HG02840 (cell line): ENCODE results near the gene MCM9.

Experiments
- ATAC-seq: cut with Tn5 transposase; IDR thresholded peaks from one replicate; pipeline ENCODE4 v1.9.1; 2021; ENCODE audit warnings: mild to moderate bottlenecking, moderate library complexity, moderate number of reproducible peaks; ENCODE audit not compliant: unreplicated experiment, low FRiP score

Gene MCM9

DNA sequence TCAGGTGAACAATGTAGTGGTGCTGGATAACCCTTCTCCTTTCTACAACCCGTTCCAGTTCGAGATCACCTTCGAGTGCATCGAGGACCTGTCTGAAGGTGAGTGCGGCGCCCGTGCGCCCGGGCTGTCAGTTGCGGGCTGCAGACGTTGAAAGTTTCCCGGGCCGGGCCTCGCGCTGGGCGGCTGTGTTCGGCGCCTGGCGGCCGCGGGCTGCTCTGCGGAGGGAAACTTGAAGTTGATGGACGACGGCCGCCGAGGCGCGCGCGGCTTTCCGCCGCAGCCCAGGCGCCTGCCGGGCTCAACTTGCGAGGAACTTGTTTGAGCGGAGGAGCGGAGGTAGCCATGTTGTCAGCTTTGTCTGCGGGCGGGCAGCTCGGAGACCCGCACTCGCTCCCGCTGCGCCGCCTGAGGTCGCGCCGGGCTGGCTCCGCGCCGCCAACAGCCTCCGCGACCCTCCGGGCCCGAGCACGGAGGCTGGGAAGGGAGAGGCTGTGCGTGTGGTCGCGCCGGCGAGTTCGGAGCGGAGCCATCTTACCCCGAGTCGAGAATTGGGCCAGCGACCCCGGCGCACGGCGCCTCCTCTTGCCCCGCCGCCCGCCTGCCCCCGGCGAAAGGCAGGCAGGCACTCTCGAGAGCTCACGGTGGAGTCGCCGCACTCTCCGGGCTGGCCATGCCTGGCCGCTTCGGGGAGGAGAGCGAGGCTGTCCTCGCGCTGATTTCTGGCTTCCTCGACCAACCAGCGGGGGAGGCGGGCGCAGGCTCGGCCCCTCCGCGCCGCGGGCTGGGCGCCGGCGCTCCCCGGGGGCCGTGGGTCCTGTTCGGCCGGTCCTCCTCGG, 40.3 kb downstream of the MCM9 start:
- ATAC-seq, result peak; percentile 35

GRCh38 chr6:118893807-118894424, 41.0 kb downstream of the MCM9 start, which contains the start of gene ASF1A:
Gene ASF1A, plus strand, starts transcription at chr6:118894152. Its CDS starts 262 bp downstream, at chr6:118894414.
- ATAC-seq, result peak; percentile 54

- ATAC-seq, result peak; percentile 13
Measured at GRCh38 chr6:118893064-118893806, 41.7 kb downstream of the MCM9 start.

DNA sequence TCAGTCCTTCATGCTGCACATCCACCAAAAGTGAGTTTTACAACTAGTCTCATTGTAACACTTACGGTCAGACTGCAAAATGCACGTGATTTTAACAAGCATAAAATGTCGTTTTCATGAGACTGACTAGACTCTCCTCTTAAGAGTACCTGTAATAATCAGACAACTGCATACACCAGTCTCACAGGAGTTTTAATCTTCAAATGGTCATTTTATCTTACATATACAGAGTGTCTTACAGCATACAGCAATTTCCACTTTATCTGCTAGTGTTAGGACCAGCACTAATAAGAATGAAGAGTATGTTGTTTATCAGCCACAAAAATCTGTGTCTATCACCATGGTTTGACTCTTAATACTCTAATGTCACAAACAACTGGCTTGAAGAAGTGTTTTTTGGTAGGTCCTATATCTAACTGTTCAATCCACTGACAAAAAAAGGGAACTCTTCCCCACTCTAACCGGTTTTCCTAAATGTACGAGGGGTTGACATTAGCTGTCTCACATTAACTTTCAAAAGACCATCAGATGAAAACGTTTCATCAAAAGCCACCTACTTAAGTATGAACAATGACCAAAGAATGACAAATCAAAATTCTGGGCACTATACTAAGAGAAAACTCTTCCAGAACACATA, 42.5 kb downstream of the MCM9 start:
- no peak for ATAC-seq

DNA sequence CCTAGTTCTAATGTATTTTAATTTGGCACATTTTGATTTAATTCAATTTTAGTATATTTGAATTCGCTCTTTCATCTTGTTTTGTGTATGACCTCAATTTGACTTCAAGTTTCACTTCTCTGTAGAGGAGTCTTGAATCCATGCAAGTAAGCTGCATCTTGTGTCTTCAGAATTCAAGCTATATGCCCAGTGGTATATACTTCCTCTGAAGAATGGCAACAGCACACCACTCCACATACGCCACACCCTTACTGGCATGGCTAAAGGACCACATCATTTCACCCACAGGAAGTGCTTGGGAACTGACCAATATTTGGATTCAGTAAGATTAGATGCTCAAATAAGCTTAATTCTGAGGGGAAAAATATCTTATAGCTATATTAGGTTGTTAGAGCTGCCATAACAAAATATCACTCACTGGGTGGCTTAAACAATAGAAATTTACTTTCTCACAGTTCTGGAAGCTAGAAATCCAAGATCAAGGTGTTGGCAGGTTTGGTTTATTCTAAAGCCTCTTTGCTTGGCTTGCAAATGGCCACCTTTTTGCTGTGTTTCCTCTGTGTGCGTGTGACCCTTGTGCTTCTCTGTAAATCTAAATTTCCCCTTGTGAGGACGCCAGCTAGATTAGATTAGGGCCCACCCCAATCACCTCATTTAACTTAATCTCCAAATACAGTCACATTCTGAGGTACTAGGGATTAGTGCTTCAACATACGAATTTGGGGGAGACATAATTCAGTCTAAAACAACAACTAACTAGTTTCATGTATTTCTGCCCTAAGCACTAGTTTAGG, 43.8 kb downstream of the MCM9 start:
- ATAC-seq, result no peak

- ATAC-seq, result no peak
Measured at GRCh38 chr6:118889163-118889562, 45.8 kb downstream of the MCM9 start.

- no peak for ATAC-seq
Measured at GRCh38 chr6:118886641-118887040, 48.3 kb downstream of the MCM9 start.

DNA sequence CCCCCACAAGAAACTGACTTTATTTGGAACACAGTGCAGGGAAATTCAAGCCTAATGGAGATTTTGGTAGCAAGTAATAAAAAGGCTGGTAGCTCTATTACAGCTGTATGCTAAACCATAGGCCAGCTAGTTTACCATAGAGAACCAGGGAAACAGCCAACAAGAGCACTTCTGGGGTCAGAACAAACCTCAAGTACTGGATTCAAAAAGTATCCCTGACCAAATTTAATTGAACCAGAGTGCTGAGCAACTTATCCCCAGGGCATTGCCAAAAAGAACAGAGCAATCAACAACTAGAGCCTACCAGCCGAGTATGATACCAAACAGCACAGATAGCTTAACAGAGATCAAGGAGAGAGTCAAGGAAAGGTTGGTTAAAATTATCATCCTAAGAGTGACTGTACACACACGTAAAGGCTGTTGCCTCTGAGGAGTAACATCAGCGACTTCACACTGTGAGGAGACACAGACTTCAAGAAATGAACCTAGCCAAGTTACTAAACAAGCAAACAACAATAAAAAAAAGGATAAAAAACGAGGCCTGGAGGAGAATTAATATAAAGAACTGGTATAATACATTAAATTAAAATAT, 52.5 kb downstream of the MCM9 start:
- ATAC-seq, result no peak

GRCh38 chr6:118881440-118882313, 53.3 kb downstream of the MCM9 start:
- ATAC-seq, result peak; percentile 79

DNA sequence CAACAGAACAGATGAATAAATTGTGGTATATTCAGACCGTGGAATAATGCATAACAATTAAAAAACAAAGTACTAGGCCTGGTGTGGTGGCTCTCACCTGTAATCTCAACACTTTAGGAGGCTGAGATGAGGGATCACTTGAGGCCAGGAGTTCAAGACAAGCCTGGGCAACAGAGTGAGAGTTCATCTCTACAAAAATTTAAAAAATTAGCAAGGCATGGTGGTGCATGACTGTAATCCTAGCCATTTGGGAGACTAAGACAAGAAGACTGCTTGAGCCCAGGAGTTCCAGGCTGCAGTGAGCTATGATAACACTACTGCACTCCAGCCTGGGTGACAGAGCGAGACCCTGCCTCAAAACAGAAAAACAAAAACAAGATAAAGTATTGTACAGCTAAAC, 57.2 kb downstream of the MCM9 start:
- no peak for ATAC-seq

GRCh38 chr6:118876814-118877213, 58.1 kb downstream of the MCM9 start:
- no peak for ATAC-seq

- ATAC-seq, result no peak
Measured at GRCh38 chr6:118876198-118876597, 58.8 kb downstream of the MCM9 start.

DNA sequence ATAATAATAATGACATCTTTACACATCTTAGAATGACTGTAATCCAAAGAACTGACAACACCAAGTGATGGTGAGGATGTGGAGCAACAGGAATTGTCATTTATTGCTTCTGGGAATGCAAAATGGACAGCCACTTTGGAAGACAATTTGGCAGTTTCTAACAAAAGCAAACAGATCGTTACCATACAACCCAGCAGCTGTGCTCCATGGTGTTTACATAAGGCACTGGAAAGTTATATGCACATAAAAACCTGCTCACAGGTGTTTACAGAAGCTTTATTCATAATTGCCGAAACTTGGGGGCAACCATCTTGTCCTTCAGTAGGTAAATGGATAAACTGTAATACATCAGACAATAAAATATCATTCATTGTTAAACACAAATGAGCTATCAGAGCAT, 59.3 kb downstream of the MCM9 start:
- no peak for ATAC-seq

DNA sequence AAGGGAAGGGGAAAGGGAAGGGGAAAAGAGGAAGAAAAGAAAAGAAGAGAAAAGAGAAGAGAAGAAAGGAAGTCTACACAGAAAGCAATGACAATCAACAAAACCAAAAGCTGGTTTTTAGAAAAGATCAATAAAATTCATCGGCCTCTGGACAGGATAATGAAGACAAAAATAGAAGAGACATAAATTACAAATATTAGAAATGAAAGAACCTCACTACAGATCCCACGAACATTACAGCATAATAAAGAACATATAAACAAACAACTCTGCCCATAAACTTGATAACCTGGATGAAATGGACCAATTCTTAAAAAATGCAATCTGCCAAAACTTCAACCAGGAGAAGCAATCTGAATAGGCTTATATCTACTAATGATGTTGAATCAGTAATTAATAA, 61.7 kb downstream of the MCM9 start:
- ATAC-seq, result no peak

DNA sequence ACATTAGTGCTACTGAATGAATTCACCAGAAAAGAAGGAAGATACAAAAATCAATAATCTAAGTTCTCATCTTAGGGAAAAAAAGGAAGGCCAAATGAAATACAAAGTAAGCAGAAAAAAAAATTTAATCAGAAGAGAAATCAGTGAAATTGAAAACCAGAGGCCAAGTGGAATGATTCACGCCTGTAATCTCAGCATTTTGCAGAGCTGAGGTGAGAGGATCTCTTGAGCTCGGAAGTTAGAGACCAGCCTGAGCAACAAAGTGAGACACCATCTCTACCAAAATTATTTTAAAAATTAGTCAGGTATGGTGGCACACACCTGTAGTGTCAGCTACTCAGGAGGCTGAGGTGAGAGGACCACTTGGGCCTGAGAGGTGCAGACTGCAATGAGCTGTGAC, 62.2 kb downstream of the MCM9 start:
- no peak for ATAC-seq

GRCh38 chr6:118872318-118872717, 62.6 kb downstream of the MCM9 start:
- no peak for ATAC-seq

GRCh38 chr6:118871331-118871730, 63.6 kb downstream of the MCM9 start:
- ATAC-seq, result no peak

DNA sequence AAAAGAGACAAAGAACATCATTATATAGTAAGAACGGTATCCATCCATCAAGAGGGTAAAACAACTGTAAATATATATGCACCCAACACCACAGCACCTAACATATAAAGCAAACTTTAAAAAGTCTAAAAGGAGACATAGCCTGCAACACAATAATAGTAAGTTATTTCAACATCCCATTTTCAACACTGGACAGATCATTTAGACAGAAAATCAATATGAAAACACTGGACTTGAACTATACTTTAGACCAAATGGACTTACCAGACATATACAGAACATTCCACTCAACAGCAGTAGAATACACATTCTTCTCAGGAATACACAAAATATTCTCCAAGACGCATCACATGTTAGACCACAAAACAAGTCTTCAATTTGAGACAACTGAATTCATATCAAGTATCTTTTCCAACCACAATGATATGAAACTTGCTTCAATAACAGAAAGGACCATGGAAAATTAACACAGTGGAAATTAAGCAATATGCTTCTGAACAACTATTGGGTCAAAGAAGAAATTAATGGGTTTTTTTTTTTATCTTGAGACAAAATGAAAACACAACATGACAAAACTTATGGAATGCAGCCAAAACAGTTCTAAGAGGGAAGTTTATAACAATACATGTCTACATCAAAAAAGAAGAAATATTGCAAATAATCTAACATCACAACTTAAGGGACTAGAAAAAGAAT, 64.9 kb downstream of the MCM9 start:
- no peak for ATAC-seq
